ENCODE measurements around the gene TSPAN18. TPM values are rescaled to one million over a fixed set of nuclear protein-coding genes. Genes with fewer than 3 reads are reported as not detected.

Gene TSPAN18
- total RNA-seq, 4 donors from 2014 or later, result 0.34 to 11.5 (median 2.7) TPM

- no peak for TF ChIP-seq CTCF (IDR thresholded peaks at IDR 0.05; ENCODE audit: low read depth)
Observed at GRCh38 chr11:44962464-44962863, 235.7 kb downstream of the TSPAN18 start.

- no peak for TF ChIP-seq CTCF (IDR thresholded peaks at IDR 0.05; ENCODE audit: low read depth)
Observed at GRCh38 chr11:44963136-44963535, 236.4 kb downstream of the TSPAN18 start.

- no peak for TF ChIP-seq CTCF (IDR thresholded peaks at IDR 0.05; ENCODE audit: low read depth)
Observed at GRCh38 chr11:44963948-44964347, 237.2 kb downstream of the TSPAN18 start.

- no peak for TF ChIP-seq CTCF (IDR thresholded peaks at IDR 0.05; ENCODE audit: low read depth)
Observed at GRCh38 chr11:44964526-44965209, 237.9 kb downstream of the TSPAN18 start.

- no peak for TF ChIP-seq CTCF (IDR thresholded peaks at IDR 0.05; ENCODE audit: low read depth)
Observed at GRCh38 chr11:44966694-44967093, 239.9 kb downstream of the TSPAN18 start.

GRCh38 chr11:44967930-44968496, 241.3 kb downstream of the TSPAN18 start:
- TF ChIP-seq CTCF (IDR thresholded peaks at IDR 0.05; ENCODE audit: low read depth), result no peak

GRCh38 chr11:44968510-44968909, 241.7 kb downstream of the TSPAN18 start:
- TF ChIP-seq CTCF (IDR thresholded peaks at IDR 0.05; ENCODE audit: low read depth), result no peak
